Muscle layer of colon (tissue), 2 donors: ENCODE measurements around the gene MIEF2.

Experiments
- H3K27ac ChIP-seq: one replicate; pipeline ENCODE4 v1.7.0; 2013; ENCODE audit warnings: low read depth, mild to moderate bottlenecking, low read length, moderate library complexity
- H3K27me3 ChIP-seq, 2 donors: one replicate each; pipeline ENCODE4 v1.7.0; 2013; ENCODE audit warnings: low read length in 2 of 2, mild to moderate bottlenecking in 2 of 2; ENCODE audit not compliant: insufficient read depth in 2 of 2, control insufficient read depth in 1 of 2
- H3K36me3 ChIP-seq: one replicate; pipeline ENCODE4 v1.7.0; 2013; ENCODE audit warnings: mild to moderate bottlenecking, low read length; ENCODE audit not compliant: insufficient read depth
- H3K4me1 ChIP-seq: one replicate; pipeline ENCODE4 v1.7.0; 2013; ENCODE audit warnings: mild to moderate bottlenecking, low read length; ENCODE audit not compliant: insufficient read depth
- H3K4me3 ChIP-seq, 2 donors: one replicate each; pipeline ENCODE4 v1.7.0; 2013; ENCODE audit warnings: low read length in 2 of 2, low read depth in 1 of 2, mild to moderate bottlenecking in 1 of 2, moderate library complexity in 1 of 2
- H3K9ac ChIP-seq: one replicate; pipeline ENCODE4 v1.7.0; 2013; ENCODE audit warnings: low read length
- H3K9me3 ChIP-seq: one replicate; pipeline ENCODE4 v1.7.0; 2013; ENCODE audit warnings: mild to moderate bottlenecking, low read length
- donor health status: abdominal sarcoma.
- donor health status: Adenocarcinoma of cecum.

The MIEF2 gene

DNA sequence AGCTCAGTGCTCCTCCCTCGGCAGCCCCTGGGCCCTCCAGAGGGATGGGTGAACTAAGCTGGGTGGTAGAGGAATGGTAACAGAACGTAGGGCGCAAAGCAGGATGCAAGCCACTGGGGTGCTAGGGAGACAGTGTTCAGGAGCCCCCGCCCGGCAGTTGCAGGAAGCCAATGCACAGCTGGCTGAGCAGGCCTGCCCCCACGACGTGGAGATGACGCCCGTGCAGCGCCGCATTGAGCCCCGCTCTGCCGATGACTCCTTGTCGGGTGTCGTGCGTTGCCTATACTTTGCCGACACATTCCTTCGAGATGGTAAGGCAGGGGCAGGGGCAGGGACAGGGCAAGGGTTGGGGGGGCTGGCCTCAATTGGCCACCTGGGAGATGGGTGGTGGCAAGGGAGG, 22.2 kb upstream of the MIEF2 start:
- no peak overlapping the region for H3K9ac ChIP-seq
- H3K36me3 ChIP-seq = peaks cover 22% of the 10 kb centered on the region
- H3K4me1 ChIP-seq = no peaks in the 10 kb centered on the region
- H3K9me3 ChIP-seq = no peaks in the 10 kb centered on the region
- H3K27ac ChIP-seq = no peak overlapping the region
- no peak overlapping the region for H3K4me3 ChIP-seq
- no peaks in the 10 kb centered on the region for H3K27me3 ChIP-seq

DNA sequence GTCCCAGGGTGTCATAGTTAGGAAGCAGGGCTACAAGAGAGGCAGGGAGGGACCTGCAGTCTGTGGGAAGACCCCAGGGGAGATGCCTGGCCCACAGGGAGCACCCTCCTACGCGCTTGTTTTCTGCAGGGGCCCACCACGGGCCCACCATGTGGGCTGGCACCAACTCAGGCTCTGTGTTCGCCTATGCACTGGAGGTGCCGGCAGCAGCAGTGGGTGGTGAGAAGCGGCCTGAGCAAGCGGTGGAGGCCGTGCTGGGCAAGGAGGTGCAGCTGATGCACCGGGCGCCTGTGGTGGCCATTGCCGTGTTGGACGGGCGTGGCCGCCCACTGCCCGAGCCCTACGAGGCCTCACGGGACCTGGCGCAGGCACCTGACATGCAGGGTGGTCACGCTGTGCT, 20.0 kb upstream of the MIEF2 start:
- Histone ChIP-seq H3K9me3 (no peaks in the 10 kb centered on the region), H3K4me1 (no peaks in the 10 kb centered on the region), H3K27me3 (no peaks in the 10 kb centered on the region), H3K27ac (no peak overlapping the region), H3K36me3 (peaks cover 17% of the 10 kb centered on the region), H3K4me3 (no peak overlapping the region), H3K9ac (no peak overlapping the region)

DNA sequence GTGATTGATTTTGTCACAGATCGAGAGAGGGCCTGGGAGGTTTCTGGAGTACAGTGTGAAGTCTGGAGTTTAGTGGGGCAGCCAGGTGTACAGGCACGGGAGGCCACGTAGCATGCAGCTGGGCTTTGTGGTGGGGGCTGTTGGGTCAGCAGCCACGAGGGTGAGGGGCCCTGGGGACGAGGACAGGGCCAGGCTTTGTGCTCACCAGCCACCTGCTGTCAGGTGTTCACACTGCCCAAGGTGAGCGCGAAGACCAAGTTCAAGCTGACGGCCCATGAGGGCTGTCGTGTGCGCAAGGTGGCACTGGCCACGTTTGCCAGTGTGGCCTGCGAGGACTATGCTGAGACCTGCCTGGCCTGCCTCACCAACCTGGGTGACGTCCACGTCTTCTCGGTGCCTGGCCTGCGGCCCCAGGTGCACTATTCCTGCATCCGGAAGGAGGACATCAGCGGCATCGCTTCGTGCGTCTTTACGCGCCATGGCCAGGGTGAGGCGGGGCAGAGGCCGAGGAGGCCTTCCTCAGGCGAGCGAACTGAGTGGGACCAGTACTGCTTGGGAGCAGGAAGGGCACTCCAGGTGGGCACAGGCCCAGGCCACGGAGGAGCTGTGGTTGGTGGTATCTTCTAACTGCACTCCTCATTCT, 19.1 kb upstream of the MIEF2 start:
- Histone ChIP-seq H3K36me3 (peaks cover 18% of the 10 kb centered on the region), H3K4me3 (no peak overlapping the region), H3K9ac (no peak overlapping the region), H3K4me1 (no peaks in the 10 kb centered on the region), H3K9me3 (no peaks in the 10 kb centered on the region), H3K27ac (no peak overlapping the region), H3K27me3 (no peaks in the 10 kb centered on the region)

DNA sequence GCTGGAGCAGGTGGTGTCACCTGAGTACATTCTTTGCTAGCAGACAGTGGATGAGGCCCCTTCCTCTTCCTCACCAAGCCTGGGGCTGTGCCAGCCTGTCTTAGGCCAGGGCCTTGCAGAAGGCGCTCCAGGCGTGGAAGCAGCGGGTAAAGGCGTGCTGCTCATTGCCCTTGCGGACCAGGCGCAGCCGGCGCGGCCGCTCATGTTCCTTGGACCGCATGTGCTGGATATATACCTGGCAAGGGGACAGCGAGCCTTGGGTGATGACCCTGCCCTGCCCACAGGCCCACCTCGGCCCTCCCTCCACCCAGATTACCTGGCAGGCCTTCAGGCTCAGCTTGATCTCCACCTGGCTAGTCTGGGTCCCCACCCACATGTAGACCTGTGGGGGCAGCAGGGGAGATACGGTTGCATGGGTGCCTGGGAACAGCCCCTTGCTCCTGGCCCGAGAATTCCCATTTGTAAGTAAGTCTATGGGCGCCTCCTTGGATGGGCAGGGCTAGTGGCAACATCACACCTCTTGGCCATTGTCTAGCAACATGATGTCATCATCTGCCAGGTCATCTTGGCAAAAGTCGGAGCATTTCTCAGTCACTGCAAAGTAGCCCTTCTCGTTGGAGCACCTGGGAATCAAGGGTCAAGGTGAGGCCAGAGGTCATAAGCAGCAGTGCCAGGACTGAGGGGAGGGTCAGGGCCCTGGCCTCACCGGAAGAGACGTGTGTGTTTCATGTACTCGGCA, 15.3 kb upstream of the MIEF2 start:
- Histone ChIP-seq H3K9me3 (no peaks in the 10 kb centered on the region), H3K4me1 (no peaks in the 10 kb centered on the region), H3K36me3 (peaks cover 44% of the 10 kb centered on the region), H3K27me3 (no peaks in the 10 kb centered on the region), H3K9ac (no peak overlapping the region), H3K4me3 (no peak overlapping the region), H3K27ac (no peak overlapping the region)

DNA sequence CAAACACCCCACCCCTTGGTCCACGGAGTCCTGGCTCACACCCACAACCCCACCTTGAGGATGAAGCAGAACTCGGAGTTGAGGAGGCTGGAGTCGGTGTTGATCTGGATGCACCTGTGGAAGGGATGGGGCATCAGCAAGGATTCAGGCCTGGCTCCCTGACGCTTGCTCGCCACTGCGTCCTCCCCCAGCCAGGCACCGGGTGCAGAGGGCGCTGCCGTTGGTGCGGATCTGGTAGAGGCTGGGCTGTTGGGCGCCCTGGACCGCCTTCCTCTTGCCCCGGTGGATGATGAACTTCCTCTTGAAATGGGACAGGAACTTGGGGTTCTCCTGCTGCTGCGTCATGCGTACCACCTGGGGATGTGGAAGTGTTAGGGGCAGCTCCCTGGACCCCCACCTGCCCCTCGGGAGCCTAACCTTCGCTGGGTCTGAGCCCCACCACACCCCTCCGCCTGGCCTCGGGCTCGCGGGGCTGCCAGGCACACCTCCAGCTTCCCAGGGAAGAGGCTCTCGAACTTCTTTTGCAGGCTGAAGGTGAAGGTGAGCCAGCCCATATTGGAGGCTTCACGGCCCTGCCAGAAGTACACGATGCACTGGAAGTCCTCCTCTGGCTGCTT, 14.2 kb upstream of the MIEF2 start:
- Histone ChIP-seq H3K4me1 (no peaks in the 10 kb centered on the region), H3K4me3 (no peak overlapping the region), H3K9me3 (no peaks in the 10 kb centered on the region), H3K36me3 (peaks cover 54% of the 10 kb centered on the region), H3K27me3 (no peaks in the 10 kb centered on the region), H3K9ac (no peak overlapping the region), H3K27ac (no peak overlapping the region)

DNA sequence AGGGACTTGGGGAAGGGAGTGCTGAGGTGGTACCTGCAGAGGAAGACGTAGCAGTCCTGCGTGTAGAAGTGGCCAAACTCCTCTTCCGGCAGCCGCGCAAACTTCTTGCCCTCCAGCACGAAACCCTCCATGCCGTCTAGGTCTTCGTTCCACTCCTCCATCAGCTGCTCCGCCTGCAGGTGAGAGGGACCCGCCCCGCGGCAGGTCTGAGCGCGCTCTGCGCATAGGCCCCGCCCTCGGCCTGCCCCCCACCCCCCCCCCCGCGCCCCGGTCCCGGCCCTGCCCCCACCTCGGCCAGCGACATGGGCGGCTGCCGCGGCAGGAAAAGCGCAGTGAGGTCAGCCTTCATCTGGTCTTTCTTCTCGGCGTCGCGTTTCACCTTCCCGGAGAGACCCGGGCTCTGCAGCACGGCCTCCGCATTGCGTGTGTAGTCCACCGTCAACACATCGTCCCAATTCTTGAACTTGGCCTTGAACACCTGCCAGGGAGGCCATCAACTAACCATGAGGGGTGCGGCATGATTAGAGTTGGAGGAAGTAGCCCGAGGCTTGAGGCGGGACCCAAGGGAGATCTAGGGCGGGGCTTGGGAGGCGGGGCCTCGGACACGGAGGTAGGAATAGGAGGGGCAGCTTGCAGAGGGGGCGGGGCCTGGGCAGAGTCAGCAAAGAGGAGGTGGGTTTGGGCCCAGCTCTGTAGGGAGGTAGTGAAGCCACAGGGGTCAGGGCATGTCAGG, 13.4 kb upstream of the MIEF2 start:
- H3K36me3 ChIP-seq = peaks cover 62% of the 10 kb centered on the region

DNA sequence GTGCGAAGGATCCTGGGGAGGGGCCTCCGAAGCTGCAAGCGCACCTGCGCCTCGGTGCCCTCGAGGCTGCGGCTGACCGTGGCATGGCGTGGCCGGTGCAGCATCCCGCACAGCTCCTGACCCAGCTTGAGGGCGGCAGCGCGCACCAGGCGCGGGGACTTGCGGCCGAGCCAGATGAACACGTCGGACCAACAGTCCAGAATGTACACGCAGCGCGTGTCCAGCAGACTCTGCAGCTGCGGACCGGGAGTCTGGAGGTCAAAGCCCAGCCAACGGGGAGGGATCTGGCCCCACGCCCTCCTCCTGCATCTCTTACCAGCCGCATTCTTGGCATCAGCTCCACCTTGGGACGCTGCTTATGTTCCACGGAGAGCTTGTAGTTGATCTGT, 12.9 kb upstream of the MIEF2 start:
- no peak overlapping the region for H3K27ac ChIP-seq
- H3K4me1 ChIP-seq = no peaks in the 10 kb centered on the region
- H3K9me3 ChIP-seq = no peaks in the 10 kb centered on the region
- no peaks in the 10 kb centered on the region for H3K27me3 ChIP-seq
- no peak overlapping the region for H3K4me3 ChIP-seq
- H3K36me3 ChIP-seq = peaks cover 68% of the 10 kb centered on the region
- H3K9ac ChIP-seq = no peak overlapping the region

More for the DNA sequence above, 13.4 kb upstream of the MIEF2 start:
- Histone ChIP-seq H3K4me3 (no peak overlapping the region), H3K27me3 (no peaks in the 10 kb centered on the region), H3K4me1 (no peaks in the 10 kb centered on the region), H3K27ac (no peak overlapping the region), H3K9me3 (no peaks in the 10 kb centered on the region), H3K9ac (no peak overlapping the region)

DNA sequence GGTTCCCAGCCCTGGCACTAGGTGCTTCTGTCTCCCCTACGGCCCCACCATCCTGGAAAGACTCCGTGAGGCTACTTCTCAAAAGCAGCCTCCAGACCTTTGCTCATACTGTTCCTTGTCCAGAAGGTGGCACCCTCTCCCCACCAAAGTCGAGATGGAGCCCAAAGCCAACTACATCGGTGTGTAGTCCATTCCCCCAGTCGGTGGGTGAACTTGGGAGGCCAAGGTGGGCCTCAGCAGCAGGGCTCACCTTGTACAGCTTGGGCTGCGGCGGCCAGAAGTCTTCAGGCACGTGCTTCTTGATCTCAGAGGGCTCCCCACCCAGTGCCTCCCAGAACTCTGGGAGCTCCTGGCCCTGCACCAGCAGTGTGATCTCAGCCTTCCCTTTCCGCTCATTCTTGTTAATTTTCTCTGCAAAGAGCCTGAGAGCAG, 12.1 kb upstream of the MIEF2 start:
- H3K9ac ChIP-seq = no peak overlapping the region
- H3K27me3 ChIP-seq = no peaks in the 10 kb centered on the region
- no peaks in the 10 kb centered on the region for H3K9me3 ChIP-seq
- peaks cover 75% of the 10 kb centered on the region for H3K36me3 ChIP-seq
- no peak overlapping the region for H3K27ac ChIP-seq
- H3K4me1 ChIP-seq = no peaks in the 10 kb centered on the region
- no peak overlapping the region for H3K4me3 ChIP-seq

DNA sequence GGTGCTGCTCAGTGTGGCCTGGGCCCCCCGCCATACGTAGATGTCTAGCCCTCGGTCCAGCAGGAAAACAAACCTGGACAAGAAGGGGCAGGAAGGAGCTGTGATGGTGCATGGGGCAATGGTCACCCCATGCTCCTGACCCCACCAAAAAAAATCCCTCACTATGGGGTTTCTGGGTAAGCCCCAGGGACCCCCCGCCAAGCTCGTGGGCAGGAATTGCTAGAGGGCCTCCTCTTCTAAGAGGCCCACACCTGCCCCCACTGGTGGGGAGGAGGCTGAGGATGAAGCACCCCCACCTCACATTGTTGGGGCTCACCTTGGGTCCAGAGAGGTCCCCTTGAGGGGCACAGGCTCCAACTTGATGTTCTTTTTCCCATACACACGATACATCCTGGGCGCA, 11.7 kb upstream of the MIEF2 start:
- no peak overlapping the region for H3K27ac ChIP-seq
- H3K27me3 ChIP-seq = no peaks in the 10 kb centered on the region
- no peaks in the 10 kb centered on the region for H3K4me1 ChIP-seq
- H3K9ac ChIP-seq = no peak overlapping the region
- H3K4me3 ChIP-seq = no peak overlapping the region
- H3K9me3 ChIP-seq = no peaks in the 10 kb centered on the region
- H3K36me3 ChIP-seq = peaks cover 80% of the 10 kb centered on the region

DNA sequence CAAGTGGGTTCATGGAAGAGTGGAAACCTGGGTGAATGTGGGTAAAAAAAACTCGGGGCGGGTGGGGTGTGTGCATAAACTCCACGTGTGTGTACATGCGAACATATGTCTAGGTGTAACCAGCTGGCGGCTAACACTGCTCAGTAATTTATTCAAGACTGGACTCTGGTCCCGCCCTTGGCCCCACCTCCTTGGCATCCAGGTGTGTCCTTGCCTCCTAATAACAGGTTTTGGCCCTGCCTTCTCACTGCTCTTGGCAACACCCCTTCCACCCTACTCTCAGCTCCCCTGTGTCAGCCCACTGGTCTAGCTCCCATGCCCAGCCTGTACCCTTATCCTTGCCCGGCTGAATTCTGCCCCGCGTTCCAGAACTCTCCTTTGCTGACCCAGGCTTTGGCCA, 10.2 kb upstream of the MIEF2 start:
- Histone ChIP-seq H3K36me3 (peaks cover 89% of the 10 kb centered on the region), H3K9me3 (no peaks in the 10 kb centered on the region), H3K4me1 (no peaks in the 10 kb centered on the region), H3K27me3 (no peaks in the 10 kb centered on the region), H3K27ac (no peak overlapping the region), H3K4me3 (no peak overlapping the region), H3K9ac (no peak overlapping the region)

DNA sequence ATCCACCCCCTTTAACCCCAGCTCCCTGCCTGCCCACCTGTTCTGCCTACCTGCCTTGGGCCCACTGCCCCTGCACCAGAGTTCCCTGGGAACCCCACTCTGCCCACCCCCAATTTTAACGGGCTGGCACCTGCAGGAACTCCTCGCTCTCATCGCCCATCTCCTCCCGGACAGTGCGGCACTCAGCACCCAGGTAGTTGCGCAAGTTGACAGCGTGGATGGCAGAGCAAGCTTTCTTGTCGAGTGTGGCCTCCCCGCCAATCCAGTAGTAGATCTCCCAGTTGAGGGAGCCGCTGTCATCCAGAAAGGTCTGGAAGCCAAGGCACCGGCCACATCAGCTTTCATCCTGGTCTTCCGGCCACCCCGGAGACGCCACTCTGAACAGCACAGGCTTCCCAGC, 9.8 kb upstream of the MIEF2 start:
- no peak overlapping the region for H3K9ac ChIP-seq
- H3K4me1 ChIP-seq = no peaks in the 10 kb centered on the region
- no peak overlapping the region for H3K27ac ChIP-seq
- H3K36me3 ChIP-seq = peaks cover 89% of the 10 kb centered on the region
- H3K9me3 ChIP-seq = no peaks in the 10 kb centered on the region
- H3K4me3 ChIP-seq = no peak overlapping the region
- H3K27me3 ChIP-seq = no peaks in the 10 kb centered on the region
